Measurements from ENCODE around the gene CLEC17A.

- TF ChIP-seq POLR2A (IDR thresholded peaks at IDR 0.05) (no peak), CTCF (IDR thresholded peaks at IDR 0.05) (no peak), POLR2AphosphoS5 (IDR thresholded peaks at IDR 0.05) (no peak), EP300 (IDR thresholded peaks at IDR 0.05) (no peak)
These were observed 21.0 kb upstream of the CLEC17A start for GRCh38 chr19:14561847-14562351.
